HG03064 (cell line): ENCODE results near the gene WNT3A.

ENCODE experiments used
- ATAC-seq: cut with Tn5 transposase; IDR thresholded peaks from one replicate; pipeline ENCODE4 v1.9.1; 2021; ENCODE audit warnings: low read depth; ENCODE audit not compliant: unreplicated experiment

Gene WNT3A

GRCh38 chr1:227999056-227999930, 7.5 kb upstream of the WNT3A start:
- ATAC-seq, result peak; percentile 73

- ATAC-seq, result no peak
Measured at GRCh38 chr1:228000416-228000815, 6.4 kb upstream of the WNT3A start.

- no peak for ATAC-seq
Measured at GRCh38 chr1:228000836-228001563, 5.8 kb upstream of the WNT3A start.

- ATAC-seq, result no peak
Measured at GRCh38 chr1:228001738-228002535, 4.9 kb upstream of the WNT3A start.

- ATAC-seq, result no peak
Measured at GRCh38 chr1:228002792-228003191, 4.0 kb upstream of the WNT3A start.

GRCh38 chr1:228003461-228004330, 3.1 kb upstream of the WNT3A start:
- no peak for ATAC-seq

GRCh38 chr1:228004331-228004855, 2.4 kb upstream of the WNT3A start:
- ATAC-seq, result no peak

GRCh38 chr1:228004856-228005462, 1.8 kb upstream of the WNT3A start:
- no peak for ATAC-seq

GRCh38 chr1:228005511-228006033, 1.2 kb upstream of the WNT3A start:
- ATAC-seq, result no peak

GRCh38 chr1:228006034-228006785, 588 bp upstream of the WNT3A start:
- ATAC-seq, result no peak

- no peak for ATAC-seq
Measured at GRCh38 chr1:228007049-228007800, 427 bp downstream of the WNT3A start.

GRCh38 chr1:228007801-228008341, 1.1 kb downstream of the WNT3A start:
- no peak for ATAC-seq

- no peak for ATAC-seq
Measured at GRCh38 chr1:228008391-228009115, 1.8 kb downstream of the WNT3A start.

GRCh38 chr1:228009116-228009827, 2.5 kb downstream of the WNT3A start:
- ATAC-seq, result no peak

GRCh38 chr1:228009828-228010775, 3.3 kb downstream of the WNT3A start:
- ATAC-seq, result no peak
